NCI-H1105 treated with DMSO at 0.1 percent for 48 hours (cell line): ENCODE measurements around the gene CNTNAP2.
"Not testable (repeated sequence)": the region's sequence is repeated elsewhere in the genome, so short reads cannot be mapped to it uniquely, and the experiment has no call there.

ENCODE experiments used
- DNase-seq: peaks from one replicate; lab custom pipeline; 2025; lab: John Stamatoyannopoulos, UW

Gene CNTNAP2

DNA sequence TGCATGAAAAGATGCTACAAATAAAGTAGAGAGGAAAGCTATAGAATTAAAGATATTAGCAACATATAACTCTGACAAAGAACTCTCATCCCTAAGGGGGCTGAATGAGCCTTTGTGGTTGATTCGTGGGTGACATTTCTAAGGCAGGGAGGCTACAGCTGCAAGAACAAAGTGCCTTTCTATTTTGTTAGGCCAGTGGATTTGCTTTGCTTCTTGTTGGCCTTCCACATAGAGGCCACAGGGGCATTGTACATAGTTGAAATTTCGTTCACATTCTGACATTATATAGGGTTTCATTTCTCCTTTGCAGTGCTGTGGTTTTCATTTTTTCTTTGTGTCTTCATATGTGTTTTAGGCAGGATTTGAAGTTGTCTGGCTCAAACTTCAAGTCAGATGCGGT, 1654.7 kb downstream of the CNTNAP2 start:
- DNase-seq: no peak

DNA sequence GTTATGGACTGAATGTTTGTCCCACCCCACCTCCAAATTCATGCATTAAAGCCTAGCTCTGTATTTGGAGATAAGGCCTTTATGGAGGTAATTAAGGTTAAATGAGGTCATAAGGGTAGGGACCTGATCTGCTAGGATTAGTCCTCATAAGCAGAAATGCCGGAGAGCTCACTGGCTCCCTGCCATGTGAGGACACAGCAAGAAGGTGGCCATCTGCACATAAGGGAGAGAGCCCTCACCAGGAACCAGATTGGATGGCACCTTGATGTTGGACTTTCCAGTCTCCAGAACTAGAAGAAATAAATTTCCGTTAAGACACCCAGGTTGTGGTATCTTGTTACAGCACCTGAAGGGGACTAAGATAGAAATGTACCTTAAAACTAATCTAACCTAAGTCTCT, 1657.9 kb downstream of the CNTNAP2 start:
- no peak for DNase-seq

DNA sequence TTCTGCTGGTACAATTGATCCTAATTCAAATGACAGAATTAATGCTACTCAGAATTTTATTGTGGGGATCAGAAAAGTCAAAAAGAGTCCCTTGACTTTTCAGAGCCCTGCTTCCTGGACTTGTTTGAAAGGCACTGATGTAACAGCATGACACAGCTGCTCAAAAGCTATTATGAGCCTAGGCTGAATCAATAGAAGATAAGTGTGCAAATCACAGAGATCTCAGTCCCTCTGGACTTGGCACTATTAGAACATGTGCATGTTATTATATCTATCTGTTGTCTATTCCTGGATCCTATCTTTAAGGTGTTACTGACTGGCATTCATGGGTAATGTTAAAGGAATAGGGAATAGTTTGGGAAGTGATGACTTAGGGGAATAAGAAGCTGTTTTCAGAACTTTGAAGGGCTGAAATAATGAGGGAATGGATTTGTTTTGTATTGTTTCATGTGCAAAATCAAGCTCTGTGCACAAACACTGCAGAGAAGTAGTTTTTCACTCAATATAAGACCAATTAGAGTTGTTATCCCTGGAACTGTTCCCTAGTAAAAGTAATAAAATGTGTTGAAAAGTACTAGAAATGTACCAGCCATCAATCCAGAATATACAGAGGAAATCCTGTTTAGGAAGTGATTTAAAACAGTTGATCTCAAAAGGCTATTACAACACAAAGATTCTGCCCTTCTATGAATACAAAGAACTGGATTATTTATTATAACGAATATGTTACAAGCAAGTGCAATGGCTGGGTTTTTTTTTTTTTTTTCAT, 1659.1 kb downstream of the CNTNAP2 start:
- DNase-seq: peak; percentile 17

DNA sequence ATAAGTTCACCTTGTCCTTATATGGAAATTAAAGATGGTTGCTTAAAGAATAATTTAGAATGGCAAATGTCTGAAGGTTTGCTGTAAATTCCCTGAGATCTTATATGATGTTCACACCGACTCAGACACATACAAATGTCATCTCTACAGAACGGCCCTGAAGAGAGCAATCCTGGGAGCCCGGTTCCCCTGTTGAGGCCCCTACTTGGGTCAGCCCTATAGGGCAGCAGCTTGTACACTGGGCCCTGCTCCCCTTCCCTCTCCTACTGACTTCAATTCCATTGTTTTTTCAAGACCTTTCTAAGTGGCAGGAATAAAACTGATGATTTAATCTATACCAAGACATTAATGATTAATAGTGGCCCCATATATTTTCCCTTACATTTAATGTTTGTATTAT, 1660.7 kb downstream of the CNTNAP2 start:
- DNase-seq: no peak

DNA sequence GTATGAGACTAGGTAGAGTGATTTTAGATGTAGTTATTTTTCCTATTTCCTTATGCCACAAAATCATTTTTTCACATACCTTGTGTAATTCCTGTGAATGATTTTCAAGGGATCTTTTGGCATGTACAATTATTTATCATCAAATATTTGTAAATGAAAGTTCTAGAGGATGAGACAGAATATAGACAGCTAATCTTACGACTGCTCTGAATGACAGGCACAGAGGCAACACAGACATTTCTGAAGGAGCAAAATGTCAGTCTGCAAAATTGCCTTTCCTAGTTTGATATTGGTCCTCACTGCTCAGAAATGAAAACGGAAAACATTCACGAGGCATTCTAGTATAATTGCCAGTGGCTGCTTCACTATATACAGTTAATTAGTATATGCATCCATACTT, 1663.3 kb downstream of the CNTNAP2 start:
- no peak for DNase-seq

DNA sequence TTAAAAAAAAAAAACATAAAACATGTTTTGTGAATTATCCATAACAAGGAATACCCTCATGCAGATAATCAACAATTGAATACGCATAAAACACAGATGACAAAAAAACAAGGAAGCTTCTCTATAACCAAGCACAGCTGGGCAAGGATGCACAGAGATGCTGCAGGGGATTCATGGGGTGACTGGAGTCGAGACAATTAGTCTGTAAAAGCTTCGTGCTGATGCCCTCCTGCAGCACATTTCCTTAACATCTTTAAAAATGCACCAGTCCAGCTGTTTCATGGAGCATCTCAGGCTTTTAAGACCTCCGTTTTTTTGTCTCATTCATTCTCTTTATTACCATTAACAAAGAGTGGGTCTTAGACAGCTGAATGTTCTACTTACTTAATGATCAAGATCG, 1680.0 kb downstream of the CNTNAP2 start:
- DNase-seq: no peak

DNA sequence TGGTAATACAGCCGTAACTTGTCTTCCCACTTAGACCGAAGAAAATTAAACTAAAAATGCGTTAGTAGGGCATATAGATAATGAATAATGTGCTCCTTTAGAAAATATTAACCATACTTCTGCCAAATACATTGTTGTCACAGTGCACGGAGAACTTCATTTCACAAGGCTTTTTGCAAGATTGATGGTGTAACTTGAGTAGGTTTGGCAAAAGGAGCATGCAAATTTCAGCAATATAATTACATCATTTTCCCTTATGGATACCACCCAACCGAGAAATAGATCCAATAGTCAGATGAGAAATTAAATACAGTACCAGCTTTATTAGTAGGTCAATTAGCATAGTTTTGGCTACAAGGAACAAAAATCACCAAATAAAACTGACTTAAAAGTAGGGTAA, 1681.4 kb downstream of the CNTNAP2 start:
- DNase-seq: peak; percentile 55

DNA sequence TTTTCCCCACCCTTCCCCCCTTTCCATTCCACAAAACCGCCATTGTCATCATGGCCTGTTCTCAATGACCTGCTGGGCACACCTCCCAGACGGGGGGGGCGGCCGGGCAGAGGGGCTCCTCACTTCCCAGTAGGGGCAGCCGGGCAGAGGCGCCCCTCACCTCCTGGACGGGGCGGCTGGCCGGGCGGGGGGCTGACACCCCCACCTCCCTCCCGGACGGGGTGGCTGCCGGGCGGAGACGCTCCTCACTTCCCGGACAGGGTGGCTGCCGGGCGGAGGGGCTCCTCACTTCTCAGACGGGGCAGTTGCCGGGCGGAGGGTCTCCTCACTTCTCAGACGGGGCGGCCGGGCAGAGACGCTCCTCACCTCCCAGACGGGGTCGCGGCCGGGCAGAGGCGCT, 1685.2 kb downstream of the CNTNAP2 start:
- not testable (repeated sequence) for DNase-seq

DNA sequence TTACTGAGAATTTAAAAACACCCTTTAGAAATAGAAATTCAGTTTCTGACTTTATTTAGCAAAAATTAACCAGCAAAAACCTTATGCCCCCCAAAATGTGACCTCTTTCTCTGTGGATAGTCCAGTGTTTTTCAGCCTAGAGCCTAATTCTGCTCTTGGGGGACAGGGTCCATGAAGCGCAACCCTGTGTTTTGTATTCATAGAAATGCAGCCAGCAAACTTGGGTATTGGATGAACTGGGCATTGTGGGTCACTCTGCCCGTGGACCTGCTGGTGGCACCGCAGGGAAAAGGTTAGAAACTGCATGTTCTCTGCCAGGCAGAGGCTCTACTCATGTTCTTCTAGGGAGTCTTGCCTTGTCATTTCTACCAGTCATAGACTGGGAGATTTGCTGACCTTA, 1686.5 kb downstream of the CNTNAP2 start:
- no peak for DNase-seq

DNA sequence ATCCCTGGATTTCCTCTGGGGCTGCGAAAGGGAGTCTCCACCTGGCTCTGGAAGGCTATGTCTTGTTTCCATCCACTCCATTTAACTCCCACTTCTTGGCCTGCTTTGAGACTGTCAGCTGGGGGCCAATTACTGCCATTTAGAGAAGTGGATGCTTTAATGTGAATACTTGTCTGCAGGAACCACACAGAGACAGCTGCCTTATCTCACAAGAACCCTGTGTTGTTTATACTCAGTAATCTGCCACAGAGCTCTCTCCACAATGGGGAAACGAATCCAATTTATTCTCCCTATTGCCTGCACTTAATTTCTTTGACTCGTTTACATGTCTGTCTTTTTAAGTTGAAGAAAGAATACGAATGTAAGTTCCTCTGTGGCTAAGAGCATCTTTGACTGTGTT, 1687.0 kb downstream of the CNTNAP2 start:
- DNase-seq: peak; percentile 92

DNA sequence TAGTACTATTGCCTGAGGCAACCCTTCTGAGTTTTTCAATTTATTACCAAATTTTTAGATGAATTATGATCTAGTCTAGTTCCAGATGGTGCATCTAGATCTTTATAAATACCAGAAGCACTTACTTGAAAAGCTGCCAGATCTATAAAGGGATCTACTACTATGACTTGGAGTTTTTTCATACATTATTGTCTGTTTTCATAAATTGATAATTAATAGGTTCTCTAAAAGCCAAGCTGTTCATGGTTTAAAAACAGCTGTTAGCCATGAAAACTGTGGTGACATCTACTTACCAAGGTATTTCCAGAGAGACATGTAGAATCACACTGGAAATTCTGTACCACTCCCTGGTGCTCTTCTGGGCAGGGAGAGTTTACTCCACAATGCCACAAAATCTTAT, 1687.4 kb downstream of the CNTNAP2 start:
- DNase-seq: peak; percentile 80

DNA sequence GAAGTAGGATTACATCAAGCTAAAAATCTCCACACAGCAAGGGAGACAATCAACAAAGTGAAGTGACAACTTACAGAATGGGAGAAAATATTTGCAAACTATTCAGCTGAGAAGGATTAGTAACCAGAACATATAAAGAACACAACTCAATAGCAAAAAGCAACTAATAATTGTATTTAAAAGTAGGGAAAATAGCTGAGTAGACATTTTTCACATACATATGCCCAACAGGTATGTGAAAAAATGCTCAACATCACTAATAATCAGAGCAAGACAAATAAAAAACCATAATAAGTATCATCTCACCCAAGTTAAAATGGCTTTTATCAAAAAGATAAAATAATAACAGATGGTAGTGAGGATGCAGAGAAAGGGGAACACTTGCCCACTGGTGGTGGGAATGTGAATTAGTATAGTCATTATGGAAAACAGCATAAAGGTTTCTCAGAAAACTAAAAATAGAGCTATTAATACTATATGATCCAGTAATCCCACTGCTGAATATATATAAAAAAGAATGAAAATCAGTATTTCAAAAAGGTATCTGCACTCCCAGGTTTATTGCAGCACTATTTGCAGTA, 1689.5 kb downstream of the CNTNAP2 start:
- no peak for DNase-seq

DNA sequence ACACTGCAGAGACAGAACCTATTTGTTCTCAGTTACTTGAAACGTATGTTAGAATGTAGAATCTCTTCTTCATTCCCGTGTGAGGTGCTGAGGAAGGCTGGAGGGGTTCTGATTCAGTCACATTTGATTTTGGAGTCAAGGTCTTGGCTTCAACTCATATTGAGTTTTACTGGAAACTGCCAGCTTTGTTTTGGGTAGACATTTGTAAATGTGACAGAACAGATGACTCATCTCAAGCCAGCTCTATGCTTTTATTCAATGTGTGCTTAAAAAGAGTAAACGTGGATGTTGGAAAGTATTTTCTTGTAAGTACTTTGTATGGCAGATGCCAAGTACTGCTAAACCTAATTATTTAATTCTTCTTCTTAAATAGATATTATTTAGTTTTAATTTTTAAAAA, 1693.2 kb downstream of the CNTNAP2 start:
- no peak for DNase-seq

DNA sequence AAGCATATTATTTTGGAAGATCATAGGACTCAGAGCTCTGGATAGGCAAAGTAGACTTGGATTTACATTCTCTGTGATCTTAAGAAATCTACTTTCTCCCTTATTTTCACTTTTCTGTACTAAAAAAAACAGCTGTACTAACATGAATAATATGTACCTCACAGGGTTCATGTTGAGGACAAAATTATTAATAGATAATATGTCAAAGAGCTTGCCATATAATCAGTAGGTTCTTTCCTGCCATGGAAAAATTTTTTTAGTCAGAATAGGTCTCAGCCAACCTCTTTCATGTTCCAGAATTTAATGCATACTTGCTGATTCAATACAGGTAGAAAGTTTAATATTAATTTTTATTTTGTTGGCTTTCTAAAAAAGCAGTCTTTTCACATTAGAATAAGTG, 1693.7 kb downstream of the CNTNAP2 start:
- no peak for DNase-seq

DNA sequence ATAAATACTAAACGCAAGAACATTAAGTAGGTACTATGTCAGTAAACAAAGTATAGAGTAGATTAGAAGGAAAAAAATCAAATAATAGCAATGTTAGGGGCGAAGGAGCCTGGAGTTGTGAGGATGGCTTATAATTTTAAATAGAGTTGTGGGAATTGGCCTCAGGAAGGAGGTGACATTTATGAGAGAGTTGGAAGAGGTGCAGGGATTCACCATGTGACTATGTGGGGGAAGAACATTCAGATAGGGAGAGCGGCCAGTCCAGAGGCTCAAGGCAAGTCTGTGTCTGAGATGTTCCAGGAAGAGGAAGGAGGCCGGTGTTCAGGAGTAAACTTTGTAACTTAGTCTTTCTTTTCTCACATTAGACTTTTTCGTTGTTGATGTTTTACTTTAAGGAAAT, 1695.3 kb downstream of the CNTNAP2 start:
- DNase-seq: no peak

DNA sequence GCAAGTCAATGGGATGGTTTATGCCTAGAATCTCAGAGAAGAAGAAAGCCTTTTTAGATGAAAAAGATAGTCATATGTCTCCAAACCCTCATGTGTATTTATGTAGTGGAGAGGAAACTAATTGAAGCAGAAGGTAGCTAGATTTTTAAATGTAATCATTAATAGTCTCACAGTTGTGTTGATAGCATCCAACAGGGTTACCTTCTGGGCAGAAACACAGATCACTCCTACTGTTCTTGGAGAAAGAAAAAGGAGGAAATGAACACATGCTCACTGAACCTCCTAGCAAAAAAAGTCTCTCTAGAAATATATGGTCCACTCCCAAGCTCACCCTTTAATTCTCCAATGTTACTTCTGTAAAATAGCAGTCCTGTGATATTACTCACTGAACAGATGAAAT, 1696.7 kb downstream of the CNTNAP2 start:
- no peak for DNase-seq

DNA sequence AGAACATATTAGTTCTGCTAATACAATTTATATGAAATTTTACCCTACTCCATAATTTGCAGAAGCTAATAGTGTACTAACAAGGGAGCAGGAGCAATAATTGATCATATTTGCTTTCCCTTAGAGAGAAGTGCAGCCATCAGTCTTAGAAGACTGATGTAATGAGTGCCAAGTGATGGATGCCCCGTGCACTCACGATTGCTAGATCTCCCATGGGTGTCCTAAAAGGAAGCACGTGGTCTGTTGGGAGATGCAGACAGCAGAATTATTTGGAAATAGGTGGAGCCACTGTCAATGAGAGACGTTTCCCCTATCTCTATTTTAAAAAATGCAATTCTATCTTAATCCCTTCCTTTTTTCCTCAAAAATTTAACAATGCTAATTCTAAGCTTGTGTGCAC, 1701.7 kb downstream of the CNTNAP2 start:
- DNase-seq: no peak

DNA sequence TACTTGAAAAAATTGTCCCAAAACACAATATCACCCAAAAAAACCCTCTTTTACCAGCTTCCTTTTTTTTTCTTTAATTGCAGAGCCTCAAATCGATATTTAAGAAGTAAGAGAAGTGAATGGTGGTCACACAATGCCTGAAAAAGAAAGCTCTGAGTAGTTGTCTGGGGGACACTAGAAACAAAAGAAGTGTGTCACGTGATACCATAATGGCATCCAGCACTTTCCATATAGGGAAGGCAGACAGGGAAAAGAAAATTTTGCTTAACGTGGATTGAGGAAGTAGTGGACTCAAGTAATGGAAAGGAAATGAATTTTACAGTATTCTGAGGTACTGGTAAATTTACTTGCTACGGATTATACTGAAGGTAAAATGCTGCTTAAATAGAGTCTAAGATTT, 1708.1 kb downstream of the CNTNAP2 start:
- no peak for DNase-seq

DNA sequence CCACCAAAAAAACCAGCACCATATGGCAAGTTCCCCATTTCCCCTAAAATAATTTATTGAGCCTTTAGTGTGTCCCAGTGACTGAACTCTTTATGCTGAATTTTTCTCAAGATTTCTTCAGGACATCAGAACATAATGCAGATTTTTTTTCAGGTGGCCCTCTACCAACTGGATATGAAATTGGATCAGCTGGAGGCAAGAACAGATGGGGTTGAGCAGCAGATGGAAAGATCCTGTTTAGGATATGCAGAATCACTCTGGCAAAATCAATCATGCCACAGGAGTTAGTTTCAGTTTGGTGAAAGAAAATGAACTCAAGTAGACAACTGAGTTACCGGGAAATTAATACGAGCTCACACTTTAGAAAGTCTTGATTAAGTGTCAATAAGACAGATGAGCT, 1712.4 kb downstream of the CNTNAP2 start:
- no peak for DNase-seq

DNA sequence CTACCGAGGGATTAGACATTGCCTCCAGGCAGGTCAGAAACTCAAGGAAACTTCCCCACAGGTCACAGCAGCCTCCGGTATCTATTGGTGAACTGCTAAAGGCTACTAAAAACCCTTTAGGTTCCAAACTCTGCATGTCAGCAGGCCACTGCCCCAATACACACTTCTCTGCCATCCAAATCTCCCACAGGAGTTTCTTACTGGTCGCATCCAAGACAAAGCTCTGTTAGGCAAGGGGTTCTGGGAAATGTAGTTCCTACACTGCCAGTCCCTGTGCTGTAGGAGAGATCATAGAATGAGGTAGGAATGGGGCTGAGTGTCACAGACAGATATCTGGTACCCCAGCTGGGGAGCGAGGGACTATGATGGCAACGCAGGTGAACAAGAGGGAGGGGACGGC, 1717.0 kb downstream of the CNTNAP2 start:
- no peak for DNase-seq

DNA sequence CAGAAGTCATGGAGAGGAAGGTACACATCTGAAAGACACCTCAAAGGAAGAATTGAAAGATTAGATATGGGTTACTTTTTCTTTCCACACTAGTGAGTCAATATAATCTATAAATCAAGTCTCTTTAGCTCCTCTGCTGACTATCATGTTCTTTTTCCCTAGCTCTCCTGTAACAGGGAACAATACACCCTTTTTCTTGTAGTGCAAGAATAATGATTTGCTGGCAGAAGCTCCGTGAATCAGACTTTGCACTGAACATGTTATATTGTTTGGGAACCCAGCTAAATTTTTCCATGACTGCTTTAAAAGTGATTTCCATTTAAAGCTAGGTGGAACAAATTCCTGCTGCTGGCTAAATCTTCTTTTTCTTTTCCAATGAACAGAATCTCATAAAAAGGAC, 1717.4 kb downstream of the CNTNAP2 start:
- DNase-seq: no peak

DNA sequence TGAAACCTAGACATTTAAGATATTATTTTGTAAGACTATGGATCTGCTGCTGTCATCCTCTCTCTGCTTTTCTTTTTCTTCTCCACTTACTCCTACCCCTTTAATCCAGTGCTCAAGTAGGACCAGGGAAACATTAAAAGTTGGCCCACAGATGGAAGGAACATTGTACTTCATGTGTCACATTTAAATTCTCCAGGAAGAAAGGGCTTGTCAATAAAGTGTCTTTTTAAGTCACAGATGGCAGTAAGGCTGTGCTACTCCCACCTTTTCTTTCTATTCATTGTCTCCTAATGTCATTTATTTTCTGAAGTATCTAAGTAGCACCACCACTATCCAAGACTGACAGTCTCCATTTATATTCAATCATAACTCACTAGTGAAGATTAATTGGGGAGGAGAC, 1736.2 kb downstream of the CNTNAP2 start:
- DNase-seq: no peak

DNA sequence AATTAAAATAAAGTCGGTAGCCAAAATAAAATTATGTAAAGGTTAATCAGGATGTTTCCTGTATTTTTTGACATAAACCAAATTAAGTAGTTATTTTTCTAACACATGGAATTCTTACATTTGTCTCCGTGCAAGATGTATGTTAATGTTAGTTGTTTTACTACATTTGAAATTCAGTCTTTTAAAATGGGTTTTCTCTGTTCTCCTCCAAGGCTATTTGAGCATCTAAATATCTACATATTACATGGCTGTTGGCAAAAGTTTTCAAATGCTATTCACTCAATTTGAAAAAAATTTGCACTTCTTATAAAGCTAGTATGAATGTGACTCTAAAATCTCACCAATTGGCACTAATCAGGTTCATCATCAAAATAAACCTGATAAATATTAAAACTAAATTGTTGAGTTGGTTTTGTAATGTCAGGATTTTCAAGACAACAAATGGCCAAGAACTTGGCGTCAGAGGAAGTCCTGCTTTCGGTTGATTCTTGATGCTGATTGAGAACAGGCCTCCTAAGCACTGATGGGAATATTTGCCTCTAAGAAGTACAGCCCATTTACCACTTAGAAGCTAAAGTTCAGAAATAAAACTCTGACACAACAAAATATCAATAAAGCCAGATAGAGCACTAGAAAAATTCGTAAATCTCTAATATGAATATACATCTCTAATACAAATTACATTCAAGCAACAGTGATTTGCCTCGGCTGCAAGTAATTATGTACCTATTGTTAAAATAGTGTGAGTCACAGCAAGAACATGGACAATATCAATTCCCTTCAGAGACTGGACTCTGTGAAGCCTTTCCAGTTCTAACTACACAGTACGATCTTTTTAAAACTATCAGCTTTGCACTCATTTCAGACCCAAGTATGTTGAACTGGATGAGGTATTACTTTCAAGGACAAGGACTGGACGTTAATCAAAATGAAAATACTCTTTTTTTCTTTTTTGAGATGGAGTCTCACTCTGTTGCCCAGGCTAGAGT, 1740.8 kb downstream of the CNTNAP2 start:
- DNase-seq: no peak
